ENCODE measurements around the gene ZNF669. TPM values are rescaled to one million over a fixed set of nuclear protein-coding genes. Genes with fewer than 3 reads are reported as not detected.

Gene ZNF669
- total RNA-seq, 1 donor from 2014 or later: 28.5 TPM

DNA sequence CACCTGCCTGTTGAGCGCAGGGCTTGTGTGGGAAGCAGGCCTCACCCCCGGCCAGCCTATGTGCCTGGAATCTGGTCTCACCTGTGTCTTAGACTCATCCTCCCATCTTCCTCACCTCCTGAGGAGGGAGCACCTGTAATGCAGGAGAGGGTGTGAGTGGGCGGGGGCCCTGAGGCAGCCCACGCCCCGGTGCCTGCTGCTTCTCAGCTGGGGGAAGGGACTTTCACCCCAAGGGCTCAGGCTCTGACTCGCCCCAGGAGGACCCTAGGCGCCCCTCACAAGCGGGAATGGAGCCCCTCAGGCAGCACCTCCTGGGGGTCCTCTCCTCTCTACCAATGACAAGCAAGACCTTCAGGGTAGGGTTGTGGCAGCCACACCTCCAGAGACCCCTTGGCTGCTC, 18.8 kb downstream of the ZNF669 start:
- no peaks in the 10 kb centered on the region for H3K4me1 Mint-ChIP-seq (ENCODE audit: low read depth, unreplicated experiment)
- peaks cover 4% of the 10 kb centered on the region for H3K36me3 Mint-ChIP-seq (ENCODE audit: unreplicated experiment)
- H3K4me3 Mint-ChIP-seq (ENCODE audit: unreplicated experiment): no peak overlapping the region
- H3K27me3 Mint-ChIP-seq (ENCODE audit: unreplicated experiment): peaks cover 4% of the 10 kb centered on the region
- H3K27ac Mint-ChIP-seq (ENCODE audit: unreplicated experiment): no peak overlapping the region
- TF ChIP-seq, protein P1, sequence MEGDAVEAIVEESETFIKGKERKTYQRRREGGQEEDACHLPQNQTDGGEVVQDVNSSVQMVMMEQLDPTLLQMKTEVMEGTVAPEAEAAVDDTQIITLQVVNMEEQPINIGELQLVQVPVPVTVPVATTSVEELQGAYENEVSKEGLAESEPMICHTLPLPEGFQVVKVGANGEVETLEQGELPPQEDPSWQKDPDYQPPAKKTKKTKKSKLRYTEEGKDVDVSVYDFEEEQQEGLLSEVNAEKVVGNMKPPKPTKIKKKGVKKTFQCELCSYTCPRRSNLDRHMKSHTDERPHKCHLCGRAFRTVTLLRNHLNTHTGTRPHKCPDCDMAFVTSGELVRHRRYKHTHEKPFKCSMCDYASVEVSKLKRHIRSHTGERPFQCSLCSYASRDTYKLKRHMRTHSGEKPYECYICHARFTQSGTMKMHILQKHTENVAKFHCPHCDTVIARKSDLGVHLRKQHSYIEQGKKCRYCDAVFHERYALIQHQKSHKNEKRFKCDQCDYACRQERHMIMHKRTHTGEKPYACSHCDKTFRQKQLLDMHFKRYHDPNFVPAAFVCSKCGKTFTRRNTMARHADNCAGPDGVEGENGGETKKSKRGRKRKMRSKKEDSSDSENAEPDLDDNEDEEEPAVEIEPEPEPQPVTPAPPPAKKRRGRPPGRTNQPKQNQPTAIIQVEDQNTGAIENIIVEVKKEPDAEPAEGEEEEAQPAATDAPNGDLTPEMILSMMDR (IDR thresholded peaks at IDR 0.05; ENCODE audit: partially characterized antibody, unreplicated experiment): no peak
- no peaks in the 10 kb centered on the region for H3K9me3 Mint-ChIP-seq (ENCODE audit: unreplicated experiment)
- no peak for DNase-seq

DNA sequence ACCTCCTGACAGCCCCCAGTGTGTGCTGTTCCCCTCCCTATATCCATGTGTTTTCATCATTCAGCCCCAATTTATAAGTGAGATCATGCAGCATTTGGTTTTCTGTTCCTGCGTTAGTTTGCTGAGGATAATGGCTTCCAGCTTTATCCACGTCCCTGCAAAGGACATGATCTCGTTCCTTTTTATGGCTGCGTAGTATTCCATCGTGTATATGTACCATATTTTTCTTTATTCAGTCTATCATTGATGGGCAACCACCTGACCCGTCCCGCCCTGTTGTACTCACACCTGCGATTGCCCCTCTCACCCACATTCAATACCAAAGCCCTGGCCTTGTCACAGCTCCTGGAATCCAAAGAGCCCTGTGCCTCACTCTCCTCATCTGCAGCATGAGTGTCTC, 19.4 kb downstream of the ZNF669 start:
- DNase-seq: no peak

DNA sequence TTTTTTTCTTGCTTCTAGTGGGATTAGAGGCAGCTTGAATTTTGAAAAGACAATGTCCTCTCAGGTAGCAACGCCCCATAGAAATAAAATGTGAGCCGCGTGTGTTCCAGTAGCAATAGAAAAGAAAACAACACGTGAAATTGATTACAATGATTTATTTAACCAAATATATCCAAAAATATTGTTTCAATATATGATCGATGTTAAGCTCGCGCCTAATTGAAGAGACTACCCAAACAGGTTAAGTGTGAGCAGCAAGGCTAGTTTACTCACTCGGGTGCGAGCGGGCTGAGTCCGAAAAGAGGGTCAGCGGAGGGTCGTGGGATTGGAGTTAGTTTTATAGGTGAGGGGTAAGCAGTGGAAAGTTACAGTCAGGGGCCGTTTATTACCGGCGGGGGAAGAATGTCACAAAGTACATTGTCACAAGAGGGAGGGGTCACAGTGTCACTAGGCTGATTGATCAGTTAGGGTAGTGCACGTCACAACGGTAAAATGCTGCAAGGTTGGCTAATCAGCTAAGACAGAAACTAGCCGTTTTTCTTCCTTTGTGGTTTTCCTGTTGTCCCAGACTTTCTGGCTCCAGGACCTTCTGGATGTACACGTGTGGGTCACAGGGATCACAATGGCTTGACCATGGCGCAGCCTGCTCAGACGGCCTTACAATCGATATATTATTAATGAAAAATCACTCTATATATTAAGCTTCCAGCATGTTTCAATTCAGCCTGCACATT, 24.8 kb downstream of the ZNF669 start:
- Mint-ChIP-seq H3K36me3 (ENCODE audit: unreplicated experiment) (peaks cover 17% of the 10 kb centered on the region), H3K27ac (ENCODE audit: unreplicated experiment) (peak overlapping the region; percentile 90), H3K4me3 (ENCODE audit: unreplicated experiment) (peak overlapping the region; percentile 98), H3K27me3 (ENCODE audit: unreplicated experiment) (peaks cover 4% of the 10 kb centered on the region), H3K4me1 (ENCODE audit: low read depth, unreplicated experiment) (peaks cover 11% of the 10 kb centered on the region), H3K9me3 (ENCODE audit: unreplicated experiment) (peaks cover 13% of the 10 kb centered on the region)
- DNase-seq: no peak
- TF ChIP-seq, protein P1 (IDR thresholded peaks at IDR 0.05; ENCODE audit: partially characterized antibody, unreplicated experiment): no peak

More for the DNA sequence above, 19.4 kb downstream of the ZNF669 start:
- TF ChIP-seq, protein P1 (IDR thresholded peaks at IDR 0.05; ENCODE audit: partially characterized antibody, unreplicated experiment): no peak
- H3K27ac Mint-ChIP-seq (ENCODE audit: unreplicated experiment): no peak overlapping the region
- H3K36me3 Mint-ChIP-seq (ENCODE audit: unreplicated experiment): peaks cover 4% of the 10 kb centered on the region
- no peaks in the 10 kb centered on the region for H3K9me3 Mint-ChIP-seq (ENCODE audit: unreplicated experiment)
- peaks cover 4% of the 10 kb centered on the region for H3K27me3 Mint-ChIP-seq (ENCODE audit: unreplicated experiment)
- H3K4me3 Mint-ChIP-seq (ENCODE audit: unreplicated experiment): no peak overlapping the region
- no peaks in the 10 kb centered on the region for H3K4me1 Mint-ChIP-seq (ENCODE audit: low read depth, unreplicated experiment)

DNA sequence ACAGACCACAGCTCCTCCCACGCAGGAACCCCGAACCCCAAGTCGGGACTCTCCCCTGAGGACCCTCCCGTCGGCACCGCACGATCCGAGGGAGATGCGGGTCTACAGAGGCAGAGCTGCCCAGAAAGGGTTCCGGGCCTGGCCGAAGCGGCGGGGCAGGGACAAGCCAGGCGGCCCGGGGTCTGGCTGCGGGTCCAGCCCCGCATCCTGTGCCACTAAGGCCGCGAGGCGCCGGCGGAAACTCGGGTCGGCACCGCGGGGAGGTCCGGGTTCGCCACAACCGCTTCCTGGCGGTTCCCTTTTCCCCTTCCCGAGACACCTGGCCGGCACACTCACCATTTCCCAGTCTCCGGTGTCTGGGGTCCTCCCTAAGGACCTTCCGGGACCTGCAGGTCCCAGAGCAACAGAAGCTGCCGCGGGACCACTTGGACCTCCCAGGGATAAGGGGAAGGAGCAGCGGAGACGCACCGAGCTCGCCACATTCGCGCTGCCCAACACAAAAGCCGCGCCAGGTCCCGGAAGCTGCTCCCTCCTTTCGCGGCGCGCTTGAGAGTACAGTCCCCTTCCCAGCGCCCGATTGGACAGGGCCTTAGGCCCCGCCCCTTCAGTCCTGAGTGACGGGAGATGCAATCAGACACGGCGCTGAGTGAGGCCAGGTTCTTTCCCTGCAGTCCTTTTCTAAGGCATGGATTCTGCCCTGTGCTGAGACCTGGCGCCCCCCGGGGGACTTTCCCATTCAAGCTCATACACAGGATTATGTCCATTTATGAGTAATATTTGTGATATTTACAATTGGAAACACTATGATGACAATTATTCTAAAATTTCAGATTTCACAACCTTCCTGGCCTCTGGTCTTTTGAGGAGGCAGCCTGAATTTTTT, 25.7 kb downstream of the ZNF669 start, which contains the start of gene ZNF670:
ZNF670 (minus strand) TSS at position 554 of the 883 bp plus-strand sequence; CDS start at position 339, 215 bp downstream.
- Mint-ChIP-seq H3K27me3 (ENCODE audit: unreplicated experiment) (peaks cover under 1% of the 10 kb centered on the region), H3K9me3 (ENCODE audit: unreplicated experiment) (peaks cover 15% of the 10 kb centered on the region), H3K4me3 (ENCODE audit: unreplicated experiment) (peak within 1 kb of the TSS; percentile 98), H3K36me3 (ENCODE audit: unreplicated experiment) (peaks cover 17% of the 10 kb centered on the region), H3K4me1 (ENCODE audit: low read depth, unreplicated experiment) (peaks cover 11% of the 10 kb centered on the region), H3K27ac (ENCODE audit: unreplicated experiment) (peak within 1 kb of the TSS; percentile 90)
- TF ChIP-seq, protein P1 (IDR thresholded peaks at IDR 0.05; ENCODE audit: partially characterized antibody, unreplicated experiment): no peak
- peak; percentile 98 for DNase-seq
